PC-3 (cell line): ENCODE measurements around the gene TAF1D. TPM values are rescaled to one million over a fixed set of nuclear protein-coding genes. Genes with fewer than 3 reads are reported as not detected.

Source experiments
- ATAC-seq: fragments of 200-7000 bp; cut with Tn5 transposase; 2 replicates; pipeline ENCODE4 v1.9.1; 2020; ENCODE audit warnings: mild to moderate bottlenecking, moderate library complexity
- BruUV-seq: library from RNA; stranded (reverse); fragments of 400-500 nt; replicated peaks from 2 replicates; lab custom pipeline; 2021; lab: Mats Ljungman, UMichigan
- CTCF ChIA-PET: fragments of 300-600 bp; sonication (Branson Sonifier 250); formaldehyde crosslinking; loops from one replicate; lab custom pipeline; 2022; ENCODE audit warnings: antibody characterized with exemption; lab: Charles Lee
- POLR2A ChIA-PET: fragments of 300-600 bp; sonication (Branson Sonifier 250); formaldehyde crosslinking; loops from one replicate; lab custom pipeline; 2022; ENCODE audit warnings: antibody characterized with exemption; ENCODE audit not compliant: unreplicated experiment; lab: Charles Lee
- DNase-seq: peaks from one replicate; pipeline ENCODE4 v3.0.0-alpha.2; 2015
- H2AFZ ChIP-seq: fragments of 300-600 bp; sonication (generic); 2 replicates; pipeline ENCODE4 v1.6.0; 2016; ENCODE audit warnings: antibody characterized with exemption, low read length
- H3F3A ChIP-seq: fragments of 300-600 bp; sonication (generic); one replicate; pipeline ENCODE4 v1.6.0; 2017; ENCODE audit warnings: antibody characterized with exemption, low read length, control low read depth, mild to moderate bottlenecking; ENCODE audit not compliant: unreplicated experiment
- H3K27ac ChIP-seq: fragments of 300-600 bp; sonication (generic); 2 replicates; pipeline ENCODE4 v1.5.1; 2016; ENCODE audit warnings: mild to moderate bottlenecking, low read length
- H3K27me3 ChIP-seq: fragments of 300-600 bp; sonication (generic); 2 replicates; pipeline ENCODE4 v1.6.1; 2016; ENCODE audit warnings: low read length, mixed read lengths
- H3K36me3 ChIP-seq: fragments of 300-600 bp; sonication (generic); 2 replicates; pipeline ENCODE4 v1.6.1; 2016; ENCODE audit warnings: low read depth, mixed run types, low read length, mixed read lengths
- H3K4me1 ChIP-seq: fragments of 300-600 bp; sonication (generic); 2 replicates; pipeline ENCODE4 v1.5.1; 2016; ENCODE audit warnings: low read length; ENCODE audit not compliant: insufficient read depth
- H3K4me2 ChIP-seq: fragments of 300-600 bp; sonication (generic); 2 replicates; pipeline ENCODE4 v1.6.0; 2016; ENCODE audit warnings: low read length
- H3K4me3 ChIP-seq: fragments of 300-600 bp; sonication (generic); 2 replicates; pipeline ENCODE4 v1.5.1; 2016; ENCODE audit warnings: mild to moderate bottlenecking, low read length, mixed read lengths
- H3K79me2 ChIP-seq: fragments of 300-600 bp; sonication (generic); 2 replicates; pipeline ENCODE4 v1.6.1; 2017; ENCODE audit warnings: low read length, mixed read lengths
- H3K9ac ChIP-seq: fragments of 300-600 bp; sonication (generic); 2 replicates; pipeline ENCODE4 v1.6.0; 2016; ENCODE audit warnings: mild to moderate bottlenecking, low read length
- H3K9me2 ChIP-seq: fragments of 300-600 bp; sonication (generic); replicated peaks from 2 replicates; pipeline ENCODE4 v1.6.1; 2016; ENCODE audit warnings: mixed run types, low read length, mixed read lengths
- H3K9me3 ChIP-seq: fragments of 300-600 bp; sonication (generic); 2 replicates; pipeline ENCODE4 v1.6.1; 2016; ENCODE audit warnings: low read length, mixed read lengths
- H4K20me1 ChIP-seq: fragments of 300-600 bp; sonication (generic); 2 replicates; pipeline ENCODE4 v1.6.1; 2016; ENCODE audit warnings: low read length, mixed read lengths
- EZH2 ChIP-seq: fragments of 300-600 bp; sonication (generic); IDR thresholded peaks from one replicate; pipeline ENCODE4 v1.6.1; 2017; ENCODE audit warnings: antibody characterized with exemption, mild to moderate bottlenecking, low read length; ENCODE audit not compliant: unreplicated experiment
- EZH2phosphoT487 ChIP-seq: fragments of 300-600 bp; sonication (generic); IDR thresholded peaks from 2 replicates; pipeline ENCODE4 v1.6.1; 2018; ENCODE audit warnings: mild to moderate bottlenecking, antibody characterized with exemption, low read length, borderline replicate concordance
- intact Hi-C: fragments of 100-400 bp; cut with micrococcal nuclease; formaldehyde crosslinking; loops from 2 replicates; pipeline ENCODE4 v1.9.0; 2023
- total RNA-seq: library from RNA; depleted of rRNA; stranded (reverse); fragments of >200 nt; gene quantifications from 2 replicates; pipeline ENCODE4 v1.2.3, GENCODE V29; 2014
- TF ChIP-seq, protein P1 (sequence below): fragments of 300-600 bp; sonication (generic); conservative IDR thresholded peaks from 2 replicates; pipeline ENCODE4 v1.5.1; 2017; ENCODE audit warnings: antibody characterized with exemption, low read depth, mild to moderate bottlenecking, low read length

The TAF1D gene
- total RNA-seq, 1 experiment from 2014 or later: 135 TPM

DNA sequence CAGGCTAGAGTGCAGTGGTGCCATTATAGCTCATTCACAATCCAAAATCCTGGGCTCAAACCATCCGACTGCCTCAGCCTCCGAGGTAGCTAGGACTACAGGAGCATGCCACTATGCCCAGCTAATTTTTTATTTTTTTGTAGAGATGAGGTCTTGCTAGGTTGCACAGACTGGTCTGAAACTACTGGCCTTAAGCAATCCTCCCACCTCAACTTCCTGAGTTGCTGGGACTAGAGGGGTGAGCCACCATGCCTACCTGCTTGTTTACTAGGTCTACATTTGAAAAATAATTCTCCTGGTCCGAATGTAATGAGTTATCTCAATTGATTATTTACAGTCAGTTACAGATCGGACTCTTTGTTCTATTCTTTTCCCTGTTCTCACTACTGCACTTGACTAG lies 22.0 kb downstream of the TAF1D start:
- POLR2A ChIA-PET: no interaction called here
- H3K4me2 ChIP-seq: no peak overlapping the region
- H3K79me2 ChIP-seq: no peaks in the 10 kb centered on the region
- H3K9me3 ChIP-seq: no peaks in the 10 kb centered on the region
- H3K9me2 ChIP-seq: no peaks in the 10 kb centered on the region
- TF ChIP-seq EZH2phosphoT487 (no peak), EZH2 (no peak)
- TF ChIP-seq, protein P1, sequence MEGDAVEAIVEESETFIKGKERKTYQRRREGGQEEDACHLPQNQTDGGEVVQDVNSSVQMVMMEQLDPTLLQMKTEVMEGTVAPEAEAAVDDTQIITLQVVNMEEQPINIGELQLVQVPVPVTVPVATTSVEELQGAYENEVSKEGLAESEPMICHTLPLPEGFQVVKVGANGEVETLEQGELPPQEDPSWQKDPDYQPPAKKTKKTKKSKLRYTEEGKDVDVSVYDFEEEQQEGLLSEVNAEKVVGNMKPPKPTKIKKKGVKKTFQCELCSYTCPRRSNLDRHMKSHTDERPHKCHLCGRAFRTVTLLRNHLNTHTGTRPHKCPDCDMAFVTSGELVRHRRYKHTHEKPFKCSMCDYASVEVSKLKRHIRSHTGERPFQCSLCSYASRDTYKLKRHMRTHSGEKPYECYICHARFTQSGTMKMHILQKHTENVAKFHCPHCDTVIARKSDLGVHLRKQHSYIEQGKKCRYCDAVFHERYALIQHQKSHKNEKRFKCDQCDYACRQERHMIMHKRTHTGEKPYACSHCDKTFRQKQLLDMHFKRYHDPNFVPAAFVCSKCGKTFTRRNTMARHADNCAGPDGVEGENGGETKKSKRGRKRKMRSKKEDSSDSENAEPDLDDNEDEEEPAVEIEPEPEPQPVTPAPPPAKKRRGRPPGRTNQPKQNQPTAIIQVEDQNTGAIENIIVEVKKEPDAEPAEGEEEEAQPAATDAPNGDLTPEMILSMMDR: no peak
- H3K4me3 ChIP-seq: no peak overlapping the region
- peaks cover 64% of the 10 kb centered on the region for H3K36me3 ChIP-seq
- CTCF ChIA-PET: no interaction called here
- DNase-seq (no peak), ATAC-seq (no peak)
- no peaks in the 10 kb centered on the region for H3K27me3 ChIP-seq
- BruUV-seq: no TSS peak
- H3K27ac ChIP-seq: no peak overlapping the region
- H3F3A ChIP-seq: no peaks in the 10 kb centered on the region
- intact Hi-C loops: no loop called here
- H4K20me1 ChIP-seq: no peaks in the 10 kb centered on the region
- no peak overlapping the region for H3K9ac ChIP-seq
- H2AFZ ChIP-seq: no peak overlapping the region
- no peaks in the 10 kb centered on the region for H3K4me1 ChIP-seq

DNA sequence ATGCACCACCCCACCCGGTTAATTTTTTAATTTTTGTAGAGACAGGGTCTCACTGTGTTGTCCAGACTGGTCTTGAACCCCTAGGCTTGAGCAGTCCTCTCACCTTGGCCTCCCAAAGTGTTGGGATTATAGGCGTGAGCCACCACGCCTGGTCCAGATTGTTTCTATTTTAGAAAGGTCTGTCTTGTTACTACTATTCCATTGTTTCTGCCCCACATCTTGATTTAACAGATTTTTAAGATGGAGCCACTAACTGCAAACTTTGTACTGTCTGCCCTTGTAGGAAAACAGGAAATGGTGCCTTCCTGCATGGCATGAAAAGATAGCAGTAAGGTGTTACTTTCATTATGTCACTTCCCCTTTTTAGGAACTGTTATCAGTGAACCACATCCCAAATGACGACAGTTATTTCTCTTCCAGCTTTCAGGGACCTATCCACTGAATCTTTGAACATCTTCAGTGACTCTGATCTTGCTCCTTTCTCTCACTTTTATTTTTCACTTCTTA lies 23.2 kb downstream of the TAF1D start:
- no peak overlapping the region for H3K9ac ChIP-seq
- POLR2A ChIA-PET: no interaction called here
- H3K9me3 ChIP-seq: no peaks in the 10 kb centered on the region
- H3K9me2 ChIP-seq: no peaks in the 10 kb centered on the region
- H3K79me2 ChIP-seq: no peaks in the 10 kb centered on the region
- no peaks in the 10 kb centered on the region for H3K27me3 ChIP-seq
- TF ChIP-seq EZH2phosphoT487 (no peak), EZH2 (no peak)
- TF ChIP-seq, protein P1: no peak
- no peak overlapping the region for H2AFZ ChIP-seq
- no peak for ATAC-seq
- BruUV-seq: no TSS peak
- H3K36me3 ChIP-seq: peaks cover 54% of the 10 kb centered on the region
- intact Hi-C loops: no loop called here
- H3K27ac ChIP-seq: no peak overlapping the region
- no peaks in the 10 kb centered on the region for H4K20me1 ChIP-seq
- no peaks in the 10 kb centered on the region for H3K4me1 ChIP-seq
- DNase-seq: no peak
- no peaks in the 10 kb centered on the region for H3F3A ChIP-seq
- CTCF ChIA-PET: no interaction called here
- H3K4me3 ChIP-seq: no peak overlapping the region
- no peak overlapping the region for H3K4me2 ChIP-seq

DNA sequence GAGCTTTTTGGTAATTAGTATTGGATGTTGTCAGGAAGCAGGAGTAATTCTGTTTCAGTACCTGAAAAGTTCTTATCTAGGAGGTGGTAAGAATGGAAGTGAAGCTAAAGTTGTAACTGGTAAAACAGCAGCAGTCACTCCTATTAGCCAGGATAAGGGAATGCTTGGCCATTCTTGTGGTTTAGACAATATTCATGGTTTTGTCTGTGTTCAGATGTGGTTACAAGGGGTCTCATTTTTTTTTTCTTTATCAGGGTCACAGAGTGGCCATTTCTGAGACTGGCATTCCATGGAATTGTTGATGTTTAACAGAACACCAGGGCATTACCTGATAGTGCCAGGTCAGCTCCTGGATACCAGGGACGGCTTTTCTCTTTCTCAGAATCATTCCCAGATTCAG lies 23.8 kb downstream of the TAF1D start:
- POLR2A ChIA-PET: no interaction called here
- H3K36me3 ChIP-seq: peaks cover 52% of the 10 kb centered on the region
- CTCF ChIA-PET: no interaction called here

More for the DNA sequence above, 23.8 kb downstream of the TAF1D start:
- Histone ChIP-seq H3K4me3 (no peak overlapping the region), H3K27ac (no peak overlapping the region), H3K9me3 (no peaks in the 10 kb centered on the region), H3K4me2 (no peak overlapping the region), H3K79me2 (no peaks in the 10 kb centered on the region), H2AFZ (no peak overlapping the region), H3K4me1 (no peaks in the 10 kb centered on the region), H3K27me3 (no peaks in the 10 kb centered on the region), H3K9me2 (no peaks in the 10 kb centered on the region), H4K20me1 (no peaks in the 10 kb centered on the region), H3K9ac (no peak overlapping the region), H3F3A (no peaks in the 10 kb centered on the region)
- intact Hi-C loops: no loop called here
- no peak for TF ChIP-seq EZH2phosphoT487
- TF ChIP-seq, protein P1: no peak
- no peak for TF ChIP-seq EZH2
- ATAC-seq: no peak
- no peak for DNase-seq
- no TSS peak for BruUV-seq
